HEK293 (cell line): ENCODE results near the gene GTPBP1.

Source experiments
- CTCF ChIA-PET: fragments of 350-600 bp; formaldehyde crosslinking; extraction: SDS; loops from one replicate; lab custom pipeline; 2021; ENCODE audit warnings: antibody characterized with exemption; lab: Yijun Ruan, JAX
- POLR2A ChIA-PET: fragments of 300-600 bp; formaldehyde crosslinking; extraction: SDS; loops from one replicate; lab custom pipeline; 2020; ENCODE audit warnings: antibody characterized with exemption, inconsistent platforms; lab: Yijun Ruan, JAX
- H3K27ac ChIP-seq: fragments of 200-500 bp; sonication (Bioruptor generic); 2 replicates; pipeline ENCODE4 v1.5.1; 2014; ENCODE audit warnings: low read depth, low read length, control low read depth, inconsistent platforms; ENCODE audit errors: extremely low read depth
- H3K36me3 ChIP-seq, 2 experiments: fragments of 200-500 bp in 1 of 2; sonication (Bioruptor generic) in 1 of 2; 1 replicate in 1 of 2; 2 replicates in 1 of 2; pipeline ENCODE4 v1.5.1; 2014 to 2017; ENCODE audit warnings: inconsistent platforms in 2 of 2, low read length in 2 of 2; ENCODE audit not compliant: control insufficient read depth in 2 of 2, insufficient read depth in 1 of 2
- H3K4me1 ChIP-seq: fragments of 200-500 bp; sonication (Bioruptor generic); 2 replicates; pipeline ENCODE4 v1.5.1; 2014; ENCODE audit warnings: mild to moderate bottlenecking, low read length, inconsistent platforms; ENCODE audit not compliant: control insufficient read depth, insufficient read depth
- H3K4me3 ChIP-seq: 2 replicates; pipeline ENCODE4 v1.5.1; 2011; ENCODE audit warnings: low read depth, mild to moderate bottlenecking, control low read depth, low read length, moderate library complexity
- H3K9me3 ChIP-seq: fragments of 200-500 bp; sonication (Bioruptor generic); 2 replicates; pipeline ENCODE4 v1.5.1; 2014; ENCODE audit warnings: low read depth, low read length, inconsistent platforms; ENCODE audit not compliant: control insufficient read depth, insufficient read depth
- GFI1B ChIP-seq: fragments of 450-650 bp; formaldehyde crosslinking; IDR thresholded peaks from 2 replicates; pipeline ENCODE4 v1.5.1; 2016; ENCODE audit warnings: missing biosample characterization, missing genetic modification characterization
- KLF9 ChIP-seq: fragments of 450-650 bp; formaldehyde crosslinking; IDR thresholded peaks from 2 replicates; pipeline ENCODE4 v1.5.1; 2016; ENCODE audit warnings: missing biosample characterization, missing genetic modification characterization, low read depth
- MYNN ChIP-seq: fragments of 450-650 bp; formaldehyde crosslinking; IDR thresholded peaks from 2 replicates; pipeline ENCODE4 v1.5.1; 2016; ENCODE audit warnings: missing biosample characterization, missing genetic modification characterization, borderline replicate concordance
- OSR2 ChIP-seq: fragments of 450-650 bp; formaldehyde crosslinking; IDR thresholded peaks from 2 replicates; pipeline ENCODE4 v1.5.1; 2016; ENCODE audit warnings: missing biosample characterization, missing genetic modification characterization
- RBAK ChIP-seq: fragments of 450-650 bp; formaldehyde crosslinking; IDR thresholded peaks from 2 replicates; pipeline ENCODE4 v1.5.1; 2016; ENCODE audit warnings: missing biosample characterization, missing genetic modification characterization
- SALL2 ChIP-seq: fragments of 450-650 bp; formaldehyde crosslinking; IDR thresholded peaks from 2 replicates; pipeline ENCODE4 v1.5.0; 2017; ENCODE audit warnings: missing biosample characterization, mild to moderate bottlenecking, missing genetic modification characterization, borderline replicate concordance
- SP7 ChIP-seq: fragments of 450-650 bp; formaldehyde crosslinking; IDR thresholded peaks from 2 replicates; pipeline ENCODE4 v1.5.1; 2016; ENCODE audit warnings: missing biosample characterization, missing genetic modification characterization
- WT1 ChIP-seq: fragments of 450-650 bp; formaldehyde crosslinking; IDR thresholded peaks from 2 replicates; pipeline ENCODE4 v1.5.1; 2016; ENCODE audit warnings: missing biosample characterization, missing genetic modification characterization
- YY2 ChIP-seq: fragments of 450-650 bp; formaldehyde crosslinking; IDR thresholded peaks from 2 replicates; pipeline ENCODE4 v1.5.1; 2016; ENCODE audit warnings: missing biosample characterization, missing genetic modification characterization
- ZFHX2 ChIP-seq: fragments of 450-650 bp; formaldehyde crosslinking; conservative IDR thresholded peaks from 2 replicates; pipeline ENCODE4 v1.5.1; 2016; ENCODE audit warnings: missing biosample characterization, missing genetic modification characterization
- ZNF155 ChIP-seq: fragments of 450-650 bp; formaldehyde crosslinking; IDR thresholded peaks from 2 replicates; pipeline ENCODE4 v1.5.1; 2016; ENCODE audit warnings: missing biosample characterization, missing genetic modification characterization
- ZNF174 ChIP-seq: fragments of 450-650 bp; formaldehyde crosslinking; IDR thresholded peaks from 2 replicates; pipeline ENCODE4 v1.5.0; 2017; ENCODE audit warnings: missing biosample characterization, mild to moderate bottlenecking, missing genetic modification characterization
- ZNF302 ChIP-seq: fragments of 450-650 bp; formaldehyde crosslinking; IDR thresholded peaks from 2 replicates; pipeline ENCODE4 v1.5.1; 2016; ENCODE audit warnings: missing biosample characterization, missing genetic modification characterization, low read depth
- ZNF335 ChIP-seq: fragments of 450-650 bp; formaldehyde crosslinking; conservative IDR thresholded peaks from 2 replicates; pipeline ENCODE4 v1.5.1; 2016; ENCODE audit warnings: missing biosample characterization, missing genetic modification characterization
- ZNF354C ChIP-seq: fragments of 450-650 bp; formaldehyde crosslinking; IDR thresholded peaks from 2 replicates; pipeline ENCODE4 v1.5.1; 2016; ENCODE audit warnings: missing biosample characterization, missing genetic modification characterization, low read depth, borderline replicate concordance
- ZNF549 ChIP-seq: fragments of 450-650 bp; IDR thresholded peaks from 2 replicates; pipeline ENCODE4 v1.5.1; 2018; ENCODE audit warnings: missing biosample characterization, missing genetic modification characterization, mild to moderate bottlenecking, inconsistent platforms, moderate library complexity
- ZNF558 ChIP-seq: fragments of 450-650 bp; formaldehyde crosslinking; IDR thresholded peaks from 2 replicates; pipeline ENCODE4 v1.5.1; 2016; ENCODE audit warnings: missing biosample characterization, missing genetic modification characterization
- ZNF571 ChIP-seq: fragments of 450-650 bp; formaldehyde crosslinking; IDR thresholded peaks from 2 replicates; pipeline ENCODE4 v1.5.0; 2017; ENCODE audit warnings: missing biosample characterization, missing genetic modification characterization
- ZNF660 ChIP-seq: fragments of 450-650 bp; IDR thresholded peaks from 2 replicates; pipeline ENCODE4 v1.5.1; 2018; ENCODE audit warnings: missing biosample characterization, mild to moderate bottlenecking, missing genetic modification characterization
- ZNF664 ChIP-seq: fragments of 450-650 bp; formaldehyde crosslinking; IDR thresholded peaks from 2 replicates; pipeline ENCODE4 v1.5.1; 2016; ENCODE audit warnings: missing biosample characterization, missing genetic modification characterization
- ZNF707 ChIP-seq: fragments of 450-650 bp; formaldehyde crosslinking; IDR thresholded peaks from 2 replicates; pipeline ENCODE4 v1.5.1; 2016; ENCODE audit warnings: missing biosample characterization, missing genetic modification characterization
- ZNF843 ChIP-seq: fragments of 450-650 bp; formaldehyde crosslinking; IDR thresholded peaks from 2 replicates; pipeline ENCODE4 v1.5.1; 2016; ENCODE audit warnings: missing biosample characterization, missing genetic modification characterization
- TF ChIP-seq, protein P1 (sequence below): fragments of 450-650 bp; formaldehyde crosslinking; IDR thresholded peaks from 2 replicates; pipeline ENCODE4 v1.5.1; 2016; ENCODE audit warnings: missing biosample characterization, missing genetic modification characterization
- TF ChIP-seq, protein P2 (sequence below): fragments of 450-650 bp; formaldehyde crosslinking; IDR thresholded peaks from 2 replicates; pipeline ENCODE4 v1.5.1; 2017; ENCODE audit warnings: missing biosample characterization, missing genetic modification characterization
- TF ChIP-seq, protein P3 (sequence below): fragments of 450-650 bp; formaldehyde crosslinking; IDR thresholded peaks from 2 replicates; pipeline ENCODE4 v1.5.0; 2017; ENCODE audit warnings: missing biosample characterization, missing genetic modification characterization, borderline replicate concordance
- TF ChIP-seq, protein P4 (sequence below): fragments of 450-650 bp; formaldehyde crosslinking; IDR thresholded peaks from 2 replicates; pipeline ENCODE4 v1.5.1; 2016; ENCODE audit warnings: missing biosample characterization, missing genetic modification characterization
- TF ChIP-seq, protein P5 (sequence below): fragments of 450-650 bp; formaldehyde crosslinking; IDR thresholded peaks from 2 replicates; pipeline ENCODE4; 2016; ENCODE audit warnings: missing biosample characterization, missing genetic modification characterization

The GTPBP1 gene

DNA sequence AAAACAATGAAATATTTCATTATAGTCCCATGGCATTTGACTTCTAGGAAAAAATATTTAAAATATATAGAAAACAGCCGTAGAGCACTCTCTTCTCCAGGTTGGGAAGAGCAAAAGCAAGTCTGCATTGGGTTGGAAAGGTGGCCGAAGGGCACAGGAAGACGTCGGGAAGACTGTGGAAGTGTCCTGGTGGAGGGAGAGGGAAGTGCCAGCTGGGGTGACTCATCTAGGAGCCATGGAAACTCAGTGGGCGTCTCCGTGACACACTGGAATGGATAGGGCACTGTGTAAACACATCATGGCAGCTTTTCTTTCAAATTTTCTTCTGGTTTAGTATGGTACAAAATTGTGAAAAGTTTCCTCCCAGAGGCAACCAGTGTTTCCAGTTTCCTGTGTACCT lies 12.7 kb downstream of the GTPBP1 start (continued):
- no peak for TF ChIP-seq ZNF174 (tag by site-specific recombination)
- TF ChIP-seq SP7 (tag by site-specific recombination), result peak; percentile 45; the same call in 1 of the 2 replicates
- TF ChIP-seq, protein P1, sequence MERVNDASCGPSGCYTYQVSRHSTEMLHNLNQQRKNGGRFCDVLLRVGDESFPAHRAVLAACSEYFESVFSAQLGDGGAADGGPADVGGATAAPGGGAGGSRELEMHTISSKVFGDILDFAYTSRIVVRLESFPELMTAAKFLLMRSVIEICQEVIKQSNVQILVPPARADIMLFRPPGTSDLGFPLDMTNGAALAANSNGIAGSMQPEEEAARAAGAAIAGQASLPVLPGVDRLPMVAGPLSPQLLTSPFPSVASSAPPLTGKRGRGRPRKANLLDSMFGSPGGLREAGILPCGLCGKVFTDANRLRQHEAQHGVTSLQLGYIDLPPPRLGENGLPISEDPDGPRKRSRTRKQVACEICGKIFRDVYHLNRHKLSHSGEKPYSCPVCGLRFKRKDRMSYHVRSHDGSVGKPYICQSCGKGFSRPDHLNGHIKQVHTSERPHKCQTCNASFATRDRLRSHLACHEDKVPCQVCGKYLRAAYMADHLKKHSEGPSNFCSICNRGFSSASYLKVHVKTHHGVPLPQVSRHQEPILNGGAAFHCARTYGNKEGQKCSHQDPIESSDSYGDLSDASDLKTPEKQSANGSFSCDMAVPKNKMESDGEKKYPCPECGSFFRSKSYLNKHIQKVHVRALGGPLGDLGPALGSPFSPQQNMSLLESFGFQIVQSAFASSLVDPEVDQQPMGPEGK, result no peak
- no peak for TF ChIP-seq ZNF664
- TF ChIP-seq GFI1B (tag by site-specific recombination), result no peak
- peak; percentile 73 for TF ChIP-seq ZFHX2 (tag by site-specific recombination)

DNA sequence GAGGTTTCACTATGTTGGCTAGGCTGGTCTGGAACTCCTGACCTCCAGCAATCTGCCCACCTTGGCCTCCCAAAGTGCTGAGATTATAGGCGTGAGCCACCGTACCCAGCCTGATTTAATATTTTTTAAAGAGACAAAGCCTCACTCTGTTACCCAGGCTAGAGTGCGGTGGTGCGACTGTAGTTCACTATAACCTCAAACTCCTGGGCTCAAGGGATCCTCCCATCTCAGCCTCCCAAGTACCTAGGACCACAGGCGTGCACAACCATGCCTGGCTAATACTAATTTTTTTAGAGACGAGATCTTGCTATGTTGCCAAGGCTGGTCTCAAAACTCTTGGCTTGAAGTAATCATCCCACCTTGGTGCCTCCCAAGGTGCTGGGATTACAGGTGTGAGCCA lies 13.5 kb downstream of the GTPBP1 start:
- peaks cover 12% of the 10 kb centered on the region for H3K4me1 ChIP-seq
- no peak overlapping the region for H3K27ac ChIP-seq
- no peak overlapping the region for H3K4me3 ChIP-seq
- no peaks in the 10 kb centered on the region for H3K9me3 ChIP-seq
- ChIA-PET POLR2A (interaction anchor here (0.7 kb wide), 1 partner anchor 12 kb away, joined by 8 read pairs; no protein-coding TSS in a partner anchor), CTCF (interaction anchor here (1.1 to 2.7 kb wide), 3 partner anchors 12 to 37 kb away, joined by 4 to 19 read pairs (median 5); partner anchors contain the start of gene TOMM22)
- H3K36me3 ChIP-seq, result peaks cover 30 to 81% of the 10 kb centered on the region in 2 experiments
- TF ChIP-seq, protein P2, sequence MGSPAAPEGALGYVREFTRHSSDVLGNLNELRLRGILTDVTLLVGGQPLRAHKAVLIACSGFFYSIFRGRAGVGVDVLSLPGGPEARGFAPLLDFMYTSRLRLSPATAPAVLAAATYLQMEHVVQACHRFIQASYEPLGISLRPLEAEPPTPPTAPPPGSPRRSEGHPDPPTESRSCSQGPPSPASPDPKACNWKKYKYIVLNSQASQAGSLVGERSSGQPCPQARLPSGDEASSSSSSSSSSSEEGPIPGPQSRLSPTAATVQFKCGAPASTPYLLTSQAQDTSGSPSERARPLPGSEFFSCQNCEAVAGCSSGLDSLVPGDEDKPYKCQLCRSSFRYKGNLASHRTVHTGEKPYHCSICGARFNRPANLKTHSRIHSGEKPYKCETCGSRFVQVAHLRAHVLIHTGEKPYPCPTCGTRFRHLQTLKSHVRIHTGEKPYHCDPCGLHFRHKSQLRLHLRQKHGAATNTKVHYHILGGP (tag by site-specific recombination), result no peak
- no peak for TF ChIP-seq OSR2 (tag by site-specific recombination)
- no peak for TF ChIP-seq ZNF571
- no peak for TF ChIP-seq ZNF155

DNA sequence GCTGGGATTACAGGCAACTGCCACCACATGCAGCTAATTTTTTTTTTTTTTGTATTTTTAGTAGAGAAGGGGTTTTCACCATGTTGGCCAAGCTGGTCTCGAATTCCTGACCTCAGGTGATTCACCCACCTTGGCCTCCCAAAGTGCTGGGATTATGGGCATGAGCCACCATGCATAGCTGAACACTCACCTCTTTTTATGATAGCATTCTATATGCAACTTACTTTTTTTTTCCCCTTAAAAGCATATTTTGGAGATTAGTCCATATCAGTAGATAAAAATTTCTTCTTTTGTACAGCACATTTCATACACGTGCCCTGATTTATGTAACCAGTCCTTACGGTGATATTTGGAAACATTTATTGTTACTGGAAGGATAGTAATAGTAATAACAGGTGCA lies 14.6 kb downstream of the GTPBP1 start:
- ChIA-PET POLR2A (no interaction called here), CTCF (interaction anchor here (0.6 to 2.1 kb wide), 3 partner anchors 13 to 703 kb away, joined by 3 to 11 read pairs (median 4); no protein-coding TSS in a partner anchor)
- Histone ChIP-seq H3K4me1 (peaks cover 7% of the 10 kb centered on the region), H3K27ac (no peak overlapping the region), H3K36me3 (peaks cover 40 to 89% of the 10 kb centered on the region in 2 experiments), H3K9me3 (no peaks in the 10 kb centered on the region), H3K4me3 (no peak overlapping the region)
- TF ChIP-seq ZNF302 (tag by site-specific recombination) (no peak), ZNF660 (no peak), ZNF335 (tag by site-specific recombination) (no peak), YY2 (no peak), KLF9 (tag by site-specific recombination) (no peak), SALL2 (tag by site-specific recombination) (no peak), ZNF549 (tag by site-specific recombination) (no peak), ZNF707 (tag by site-specific recombination) (no peak), WT1 (tag by site-specific recombination) (no peak), ZNF558 (tag by site-specific recombination) (no peak), RBAK (tag by site-specific recombination) (no peak), ZNF843 (tag by site-specific recombination) (no peak), ZNF354C (tag by site-specific recombination) (no peak), MYNN (tag by site-specific recombination) (no peak)
- TF ChIP-seq, protein P3, sequence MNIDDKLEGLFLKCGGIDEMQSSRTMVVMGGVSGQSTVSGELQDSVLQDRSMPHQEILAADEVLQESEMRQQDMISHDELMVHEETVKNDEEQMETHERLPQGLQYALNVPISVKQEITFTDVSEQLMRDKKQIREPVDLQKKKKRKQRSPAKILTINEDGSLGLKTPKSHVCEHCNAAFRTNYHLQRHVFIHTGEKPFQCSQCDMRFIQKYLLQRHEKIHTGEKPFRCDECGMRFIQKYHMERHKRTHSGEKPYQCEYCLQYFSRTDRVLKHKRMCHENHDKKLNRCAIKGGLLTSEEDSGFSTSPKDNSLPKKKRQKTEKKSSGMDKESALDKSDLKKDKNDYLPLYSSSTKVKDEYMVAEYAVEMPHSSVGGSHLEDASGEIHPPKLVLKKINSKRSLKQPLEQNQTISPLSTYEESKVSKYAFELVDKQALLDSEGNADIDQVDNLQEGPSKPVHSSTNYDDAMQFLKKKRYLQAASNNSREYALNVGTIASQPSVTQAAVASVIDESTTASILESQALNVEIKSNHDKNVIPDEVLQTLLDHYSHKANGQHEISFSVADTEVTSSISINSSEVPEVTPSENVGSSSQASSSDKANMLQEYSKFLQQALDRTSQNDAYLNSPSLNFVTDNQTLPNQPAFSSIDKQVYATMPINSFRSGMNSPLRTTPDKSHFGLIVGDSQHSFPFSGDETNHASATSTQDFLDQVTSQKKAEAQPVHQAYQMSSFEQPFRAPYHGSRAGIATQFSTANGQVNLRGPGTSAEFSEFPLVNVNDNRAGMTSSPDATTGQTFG (tag by site-specific recombination), result no peak
- TF ChIP-seq, protein P4, sequence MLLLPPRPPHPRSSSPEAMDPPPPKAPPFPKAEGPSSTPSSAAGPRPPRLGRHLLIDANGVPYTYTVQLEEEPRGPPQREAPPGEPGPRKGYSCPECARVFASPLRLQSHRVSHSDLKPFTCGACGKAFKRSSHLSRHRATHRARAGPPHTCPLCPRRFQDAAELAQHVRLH (tag by site-specific recombination), result no peak
- TF ChIP-seq, protein P5, sequence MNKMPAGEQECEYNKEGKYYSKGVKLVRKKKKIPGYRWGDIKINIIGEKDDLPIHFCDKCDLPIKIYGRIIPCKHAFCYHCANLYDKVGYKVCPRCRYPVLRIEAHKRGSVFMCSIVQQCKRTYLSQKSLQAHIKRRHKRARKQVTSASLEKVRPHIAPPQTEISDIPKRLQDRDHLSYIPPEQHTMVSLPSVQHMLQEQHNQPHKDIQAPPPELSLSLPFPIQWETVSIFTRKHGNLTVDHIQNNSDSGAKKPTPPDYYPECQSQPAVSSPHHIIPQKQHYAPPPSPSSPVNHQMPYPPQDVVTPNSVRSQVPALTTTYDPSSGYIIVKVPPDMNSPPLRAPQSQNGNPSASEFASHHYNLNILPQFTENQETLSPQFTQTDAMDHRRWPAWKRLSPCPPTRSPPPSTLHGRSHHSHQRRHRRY (tag by site-specific recombination), result no peak
